HEK293 (cell line): ENCODE measurements around the gene LGALS3BP.

Experiments
- CTCF ChIA-PET: fragments of 350-600 bp; formaldehyde crosslinking; extraction: SDS; loops from one replicate; lab custom pipeline; 2021; ENCODE audit warnings: antibody characterized with exemption; lab: Yijun Ruan, JAX
- POLR2A ChIA-PET: fragments of 300-600 bp; formaldehyde crosslinking; extraction: SDS; loops from one replicate; lab custom pipeline; 2020; ENCODE audit warnings: antibody characterized with exemption, inconsistent platforms; lab: Yijun Ruan, JAX
- H3K27ac ChIP-seq: fragments of 200-500 bp; sonication (Bioruptor generic); 2 replicates; pipeline ENCODE4 v1.5.1; 2014; ENCODE audit warnings: low read depth, low read length, control low read depth, inconsistent platforms; ENCODE audit errors: extremely low read depth
- H3K36me3 ChIP-seq, 2 experiments: fragments of 200-500 bp in 1 of 2; sonication (Bioruptor generic) in 1 of 2; 1 replicate in 1 of 2; 2 replicates in 1 of 2; pipeline ENCODE4 v1.5.1; 2014 to 2017; ENCODE audit warnings: inconsistent platforms in 2 of 2, low read length in 2 of 2; ENCODE audit not compliant: control insufficient read depth in 2 of 2, insufficient read depth in 1 of 2
- H3K4me1 ChIP-seq: fragments of 200-500 bp; sonication (Bioruptor generic); 2 replicates; pipeline ENCODE4 v1.5.1; 2014; ENCODE audit warnings: mild to moderate bottlenecking, low read length, inconsistent platforms; ENCODE audit not compliant: control insufficient read depth, insufficient read depth
- H3K4me3 ChIP-seq: 2 replicates; pipeline ENCODE4 v1.5.1; 2011; ENCODE audit warnings: low read depth, mild to moderate bottlenecking, control low read depth, low read length, moderate library complexity
- H3K9me3 ChIP-seq: fragments of 200-500 bp; sonication (Bioruptor generic); 2 replicates; pipeline ENCODE4 v1.5.1; 2014; ENCODE audit warnings: low read depth, low read length, inconsistent platforms; ENCODE audit not compliant: control insufficient read depth, insufficient read depth
- CTCF ChIP-seq: fragments of 450-650 bp; formaldehyde crosslinking; IDR thresholded peaks from 2 replicates; pipeline ENCODE4 v1.5.1; 2016; ENCODE audit warnings: missing biosample characterization, missing genetic modification characterization
- FEZF1 ChIP-seq: fragments of 450-650 bp; formaldehyde crosslinking; IDR thresholded peaks from 2 replicates; pipeline ENCODE4 v1.5.1; 2016; ENCODE audit warnings: missing biosample characterization, missing genetic modification characterization
- GLIS1 ChIP-seq: fragments of 450-650 bp; formaldehyde crosslinking; IDR thresholded peaks from 2 replicates; pipeline ENCODE4 v1.5.1; 2016; ENCODE audit warnings: missing biosample characterization, missing genetic modification characterization
- GLIS2 ChIP-seq: fragments of 450-650 bp; formaldehyde crosslinking; IDR thresholded peaks from 2 replicates; pipeline ENCODE4 v1.5.1; 2016; ENCODE audit warnings: missing biosample characterization, missing genetic modification characterization
- REST ChIP-seq: fragments of 450-650 bp; formaldehyde crosslinking; IDR thresholded peaks from 2 replicates; pipeline ENCODE4 v1.5.1; 2016; ENCODE audit warnings: missing biosample characterization, missing genetic modification characterization
- WT1 ChIP-seq: fragments of 450-650 bp; formaldehyde crosslinking; IDR thresholded peaks from 2 replicates; pipeline ENCODE4 v1.5.1; 2016; ENCODE audit warnings: missing biosample characterization, missing genetic modification characterization
- ZBTB20 ChIP-seq: fragments of 450-650 bp; formaldehyde crosslinking; IDR thresholded peaks from 2 replicates; pipeline ENCODE4 v1.5.1; 2016; ENCODE audit warnings: missing biosample characterization, missing genetic modification characterization
- ZEB2 ChIP-seq: fragments of 450-650 bp; formaldehyde crosslinking; IDR thresholded peaks from 2 replicates; pipeline ENCODE4 v1.5.1; 2016; ENCODE audit warnings: missing biosample characterization, missing genetic modification characterization
- ZIC2 ChIP-seq: fragments of 450-650 bp; formaldehyde crosslinking; IDR thresholded peaks from 2 replicates; pipeline ENCODE4 v1.5.1; 2016; ENCODE audit warnings: missing biosample characterization, missing genetic modification characterization
- ZNF138 ChIP-seq: fragments of 450-650 bp; formaldehyde crosslinking; IDR thresholded peaks from 2 replicates; pipeline ENCODE4 v1.5.1; 2016; ENCODE audit warnings: missing biosample characterization, missing genetic modification characterization, borderline replicate concordance
- ZNF248 ChIP-seq: fragments of 450-650 bp; formaldehyde crosslinking; IDR thresholded peaks from 2 replicates; pipeline ENCODE4 v1.5.1; 2017; ENCODE audit warnings: missing biosample characterization, missing genetic modification characterization
- ZNF280D ChIP-seq: fragments of 450-650 bp; formaldehyde crosslinking; IDR thresholded peaks from 2 replicates; pipeline ENCODE4 v1.5.1; 2016; ENCODE audit warnings: missing biosample characterization, missing genetic modification characterization
- ZNF354C ChIP-seq: fragments of 450-650 bp; formaldehyde crosslinking; IDR thresholded peaks from 2 replicates; pipeline ENCODE4 v1.5.1; 2016; ENCODE audit warnings: missing biosample characterization, missing genetic modification characterization, low read depth, borderline replicate concordance
- ZNF423 ChIP-seq: fragments of 450-650 bp; formaldehyde crosslinking; IDR thresholded peaks from 2 replicates; pipeline ENCODE4 v1.5.1; 2016; ENCODE audit warnings: missing biosample characterization, missing genetic modification characterization
- ZNF518A ChIP-seq: fragments of 450-650 bp; formaldehyde crosslinking; conservative IDR thresholded peaks from 2 replicates; pipeline ENCODE4 v1.5.1; 2016; ENCODE audit warnings: low read depth, missing biosample characterization, missing genetic modification characterization
- ZNF623 ChIP-seq: fragments of 450-650 bp; formaldehyde crosslinking; IDR thresholded peaks from 2 replicates; pipeline ENCODE4 v1.5.1; 2016; ENCODE audit warnings: missing biosample characterization, missing genetic modification characterization

Gene LGALS3BP

DNA sequence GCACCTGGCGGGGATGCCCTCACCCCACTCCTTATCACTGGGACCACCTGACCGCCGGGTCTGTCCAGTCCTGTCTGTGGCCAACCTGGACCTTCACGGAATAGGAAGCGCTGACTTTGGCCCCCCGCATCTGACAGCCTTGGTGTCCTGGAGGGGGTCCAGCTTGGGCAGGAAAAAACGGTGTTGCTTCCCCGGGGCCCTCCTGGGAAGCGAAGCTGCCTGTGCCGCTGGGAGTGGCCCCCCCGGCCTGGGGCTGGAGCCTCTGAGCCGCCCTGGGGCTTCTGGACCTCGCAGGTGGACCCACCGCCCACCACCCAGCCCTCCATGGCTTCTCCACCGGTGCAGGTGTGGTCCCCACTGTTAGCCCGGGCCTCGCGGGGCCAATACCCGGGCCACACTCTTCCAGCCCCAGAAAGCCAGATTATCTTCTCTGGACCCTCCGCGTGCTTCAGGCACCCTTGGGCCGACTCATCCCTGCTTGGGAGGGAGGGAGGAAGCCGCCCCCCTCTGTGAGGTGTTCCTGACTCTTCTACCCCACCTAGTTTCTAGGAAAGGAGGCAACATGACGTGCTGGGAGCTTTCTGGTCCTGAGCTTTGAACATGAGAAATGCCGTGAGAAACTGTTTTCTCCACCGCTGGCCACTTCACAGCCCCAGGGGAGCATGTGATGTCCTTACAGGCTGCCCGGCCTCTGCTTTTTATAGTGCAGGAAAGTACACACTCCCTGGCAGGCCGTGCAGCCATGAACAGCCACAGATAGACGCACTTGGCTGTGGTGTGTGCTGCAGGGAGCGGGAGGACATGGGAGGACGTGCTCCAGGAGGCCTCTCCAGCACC, 45.4 kb upstream of the LGALS3BP start:
- Histone ChIP-seq H3K27ac (peak overlapping the region; percentile 60; the same call in 1 of the 2 replicates), H3K4me1 (peaks cover 34% of the 10 kb centered on the region)
- CTCF ChIA-PET: interaction anchor here (0.6 to 5.5 kb wide), 7 partner anchors 9 to 629 kb away, joined by 3 to 67 read pairs (median 7); no protein-coding TSS in a partner anchor
- TF ChIP-seq GLIS1 (tag by site-specific recombination) (peak; percentile 88), ZNF423 (tag by site-specific recombination) (peak; percentile 9; the same call in 1 of the 2 replicates), ZNF623 (tag by site-specific recombination) (no peak), GLIS2 (tag by site-specific recombination) (peak; percentile 43), WT1 (0 out of 2 replicates have a peak, but pooled peaks have one; percentile 18), ZIC2 (tag by site-specific recombination) (peak; percentile 32; the same call in 1 of the 2 replicates), ZBTB20 (tag by site-specific recombination) (no peak; the same call in 1 of the 2 replicates), ZNF138 (tag by site-specific recombination) (no peak), FEZF1 (tag by site-specific recombination) (peak; percentile 42)
- TF ChIP-seq, all 188 proteins: peak for 6
- H3K9me3 ChIP-seq: no peaks in the 10 kb centered on the region
- peak overlapping the region; percentile 58 for H3K4me3 ChIP-seq
- POLR2A ChIA-PET: interaction anchor here (0.7 to 1.6 kb wide), 3 partner anchors 20 to 50 kb away, joined by 3 to 5 read pairs (median 4); partner anchors contain the start of genes ENGASE and LGALS3BP
- no peaks in the 10 kb centered on the region for H3K36me3 ChIP-seq

DNA sequence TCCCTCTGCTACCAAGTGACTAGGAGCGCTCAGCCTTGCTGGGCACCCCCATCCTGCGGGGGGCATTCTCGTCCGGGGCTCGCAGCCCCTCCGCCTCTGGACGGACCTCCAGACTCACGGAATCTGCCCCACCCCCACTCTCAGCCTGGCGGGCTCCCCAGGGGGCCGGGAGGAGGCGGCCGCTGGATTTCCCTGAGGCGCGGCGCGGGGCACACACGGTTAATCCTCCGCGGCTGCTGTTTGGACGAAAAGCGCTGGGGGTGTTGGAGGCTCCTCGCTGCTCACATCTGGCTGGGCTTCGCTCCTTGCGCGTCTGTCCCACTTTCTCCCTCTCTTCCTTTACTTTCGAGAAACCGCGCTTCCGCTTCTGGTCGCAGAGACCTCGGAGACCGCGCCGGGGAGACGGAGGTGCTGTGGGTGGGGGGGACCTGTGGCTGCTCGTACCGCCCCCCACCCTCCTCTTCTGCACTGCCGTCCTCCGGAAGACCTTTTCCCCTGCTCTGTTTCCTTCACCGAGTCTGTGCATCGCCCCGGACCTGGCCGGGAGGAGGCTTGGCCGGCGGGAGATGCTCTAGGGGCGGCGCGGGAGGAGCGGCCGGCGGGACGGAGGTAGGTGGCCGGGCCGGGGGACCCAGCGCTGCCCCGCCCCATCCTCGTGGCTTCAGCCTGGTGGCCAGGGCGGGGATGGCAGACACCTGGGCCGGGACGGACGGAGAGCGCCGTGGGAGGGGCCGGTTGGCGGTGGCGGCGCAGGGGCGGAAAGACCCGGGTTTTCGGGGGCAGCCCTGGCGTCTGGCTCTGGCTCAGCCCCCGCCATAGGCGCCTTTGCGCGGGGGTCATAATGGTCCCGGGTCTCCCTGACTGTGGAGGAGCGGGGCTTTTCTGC, 44.4 kb upstream of the LGALS3BP start, which contains the start of gene C1QTNF1:
Gene C1QTNF1, plus strand, starts transcription at position 284 of the 886 bp plus-strand sequence. CDS start 19,800 bp downstream, outside the sequence.
- Histone ChIP-seq H3K27ac (peak within 1 kb of the TSS; percentile 60; the same call in 1 of the 2 replicates), H3K9me3 (no peaks in the 10 kb centered on the region), H3K4me1 (peaks cover 41% of the 10 kb centered on the region), H3K36me3 (no peaks in the 10 kb centered on the region), H3K4me3 (peak within 1 kb of the TSS; percentile 58)
- ChIA-PET POLR2A (no interaction called here), CTCF (interaction anchor here (0.6 to 11.1 kb wide), 3 partner anchors 15 to 1188 kb away, joined by 3 to 122 read pairs (median 119); no protein-coding TSS in a partner anchor)
- TF ChIP-seq ZIC2 (tag by site-specific recombination) (peak; percentile 76), ZNF248 (tag by site-specific recombination) (no peak), ZNF518A (tag by site-specific recombination) (no peak), ZNF280D (tag by site-specific recombination) (no peak), REST (0 out of 2 replicates have a peak, but pooled peaks have one; percentile 26), ZEB2 (tag by site-specific recombination) (0 out of 2 replicates have a peak, but pooled peaks have one; percentile 65), ZNF354C (no peak), CTCF (peak; percentile 54)
